Right renal pelvis (tissue), 4 donors: Measurements from ENCODE around the gene HNRNPR. TPM values are rescaled to one million over a fixed set of nuclear protein-coding genes. Genes with fewer than 3 reads are reported as not detected.
"Not testable (repeated sequence)": the region's sequence is repeated elsewhere in the genome, so short reads cannot be mapped to it uniquely, and the experiment has no call there.

ENCODE experiments used
- DNase-seq, 4 donors: peaks; one replicate each; pipeline ENCODE4 v3.0.0-alpha.2; 2013; ENCODE audit warnings: low read depth in 4 of 4, low spot score in 3 of 4, missing footprints in 1 of 4
- polyA plus RNA-seq, 4 donors: library from polyadenylated mRNA; unstranded; fragments of 120-200 nt; gene quantifications; one replicate each; pipeline ENCODE4 v1.2.1, GENCODE V29; 2013; ENCODE audit not compliant: insufficient read length in 4 of 4

Gene HNRNPR
- polyA plus RNA-seq, 4 donors = 243 to 286 (median 274) TPM

DNA sequence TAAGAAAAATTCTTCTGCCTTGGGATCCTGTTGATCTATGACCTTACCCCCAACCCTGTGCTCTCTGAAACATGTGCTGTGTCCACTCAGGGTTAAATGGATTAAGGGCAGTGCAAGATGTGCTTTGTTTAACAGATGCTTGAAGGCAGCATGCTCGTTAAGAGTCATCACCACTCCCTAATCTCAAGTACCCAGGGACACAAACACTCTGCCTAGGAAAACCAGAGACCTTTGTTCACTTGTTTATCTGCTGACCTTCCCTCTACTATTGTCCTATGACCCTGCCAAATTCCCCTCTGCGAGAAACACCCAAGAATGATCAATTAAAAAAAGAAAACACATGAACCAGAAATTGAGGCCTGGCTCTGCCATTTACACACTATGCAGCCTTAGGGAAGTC is 86.0 kb downstream of the HNRNPR start:
- DNase-seq = not testable (repeated sequence)

DNA sequence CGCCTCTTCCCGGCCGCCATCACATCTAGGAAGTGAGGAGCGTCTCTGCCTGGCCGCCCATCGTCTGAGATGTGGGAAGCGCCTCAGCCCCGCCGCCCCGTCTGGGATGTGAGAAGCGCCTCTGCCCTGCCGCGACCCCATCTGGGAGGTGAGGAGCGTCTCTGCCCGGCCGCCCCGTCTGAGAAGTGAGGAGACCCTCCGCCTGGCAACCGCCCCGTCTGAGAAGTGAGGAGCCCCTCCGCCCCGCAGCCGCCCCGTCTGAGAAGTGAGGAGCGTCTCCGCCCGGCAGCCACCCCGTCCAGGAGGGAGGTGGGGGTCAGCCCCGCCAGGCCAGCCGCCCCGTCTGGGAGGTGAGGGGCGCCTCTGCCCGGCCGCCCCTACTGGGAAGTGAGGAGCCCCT is 86.7 kb downstream of the HNRNPR start:
- not testable (repeated sequence) for DNase-seq

Other genes starting within 250 kb of the HNRNPR start
- 10 to 100 TPM; 29.6 to 36.9 (median 35.4) TPM for gene LUZP1, start 175.4 kb downstream of the HNRNPR start, polyA plus RNA-seq
- under 1 TPM; 0.21 to 0.44 (median 0.37) TPM for gene HTR1D, start 126.8 kb downstream of the HNRNPR start, polyA plus RNA-seq
- 10 to 100 TPM; 27.9 to 44.4 (median 36.3) TPM for gene ZNF436, start 25.6 kb upstream of the HNRNPR start, polyA plus RNA-seq
- 10 to 100 TPM; 31.1 to 51.6 (median 47.5) TPM for gene TCEA3, start 80.5 kb upstream of the HNRNPR start, polyA plus RNA-seq
- gene ASAP3, start 139.9 kb upstream of the HNRNPR start, polyA plus RNA-seq = 10 to 100 TPM; 32.0 to 35.9 (median 33.4) TPM
- 1 to 10 TPM; 4.4 to 5.3 (median 4.7) TPM for gene E2F2, start 186.9 kb upstream of the HNRNPR start, polyA plus RNA-seq
- 100 to 1,000 TPM; 304 to 373 (median 349) TPM for gene ID3, start 215.2 kb upstream of the HNRNPR start, polyA plus RNA-seq